Hepatocyte (in vitro differentiated cells): ENCODE results near the gene FYN.

ENCODE experiments used
- CTCF ChIP-seq: fragments of 200-600 bp; sonication (generic); IDR thresholded peaks from 2 replicates; pipeline ENCODE4 v1.5.1; 2016; ENCODE audit warnings: antibody characterized with exemption, mild to moderate bottlenecking; ENCODE audit not compliant: poor library complexity
- EZH2 ChIP-seq: fragments of 200-600 bp; sonication (generic); IDR thresholded peaks from 2 replicates; pipeline ENCODE4 v1.6.1; 2016; ENCODE audit warnings: antibody characterized with exemption, mild to moderate bottlenecking, borderline replicate concordance
- EZH2phosphoT487 ChIP-seq: fragments of 200-600 bp; sonication (generic); IDR thresholded peaks from one replicate; pipeline ENCODE4 v1.6.1; 2018; ENCODE audit warnings: antibody characterized with exemption, mild to moderate bottlenecking, low read depth, moderate library complexity; ENCODE audit not compliant: unreplicated experiment, severe bottlenecking

GRCh38 chr6:111652156-111652555 lies 221.1 kb downstream of the FYN start:
- no peak for TF ChIP-seq CTCF
- TF ChIP-seq EZH2, result no peak
- TF ChIP-seq EZH2phosphoT487, result no peak
